Naive thymus-derived CD4-positive, alpha-beta T cell (primary cell): ENCODE data around the gene RAB44. TPM values are rescaled to one million over a fixed set of nuclear protein-coding genes. Genes with fewer than 3 reads are reported as not detected.

Source experiments
- ATAC-seq: fragments of 150-1000 bp; cut with Tn5 transposase; 2 replicates; pipeline ENCODE4 v1.10.0; 2021; ENCODE audit warnings: mild to moderate bottlenecking, moderate library complexity
- CTCF ChIA-PET: fragments of 350-600 bp; sonication (Branson Sonifier 250); formaldehyde crosslinking; loops from one replicate; lab custom pipeline; 2021; ENCODE audit warnings: antibody characterized with exemption; lab: Charles Lee
- POLR2A ChIA-PET: fragments of 350-600 bp; sonication (Branson Sonifier 250); formaldehyde crosslinking; loops from one replicate; lab custom pipeline; 2021; ENCODE audit warnings: antibody characterized with exemption, inconsistent platforms; lab: Charles Lee
- DNase-seq, 9 donors: peaks; one replicate each; pipeline versions ENCODE4 v3.0.0 to v3.0.0-alpha.2; 2020 to 2022; ENCODE audit warnings: mixed read lengths in 1 of 9
- H3K27ac ChIP-seq: one replicate; pipeline ENCODE4 v1.7.0; 2013; ENCODE audit warnings: mild to moderate bottlenecking, low read depth, low read length, moderate library complexity
- H3K27me3 ChIP-seq, 2 donors: one replicate each; pipeline ENCODE4 v1.7.0; 2013; ENCODE audit warnings: low read length in 2 of 2, mild to moderate bottlenecking in 2 of 2, moderate library complexity in 2 of 2; ENCODE audit not compliant: control insufficient read depth in 2 of 2, insufficient read depth in 2 of 2
- H3K36me3 ChIP-seq, 3 experiments: 1 replicate in 2 of 3; 2 replicates in 1 of 3; pipeline ENCODE4 v1.7.0; 2013; ENCODE audit warnings: low read length in 3 of 3, mild to moderate bottlenecking in 3 of 3, moderate library complexity in 1 of 3; ENCODE audit not compliant: insufficient read depth in 3 of 3, control insufficient read depth in 2 of 3
- H3K4me1 ChIP-seq, 2 donors: one replicate each; pipeline ENCODE4 v1.7.0; 2013; ENCODE audit warnings: low read length in 2 of 2, mild to moderate bottlenecking in 2 of 2, moderate library complexity in 1 of 2; ENCODE audit not compliant: control insufficient read depth in 2 of 2, insufficient read depth in 2 of 2
- H3K4me3 ChIP-seq: 2 replicates; pipeline ENCODE4 v1.7.0; 2013; ENCODE audit warnings: mild to moderate bottlenecking, low read length
- H3K9me3 ChIP-seq, 3 experiments: 1 replicate in 2 of 3; 2 replicates in 1 of 3; pipeline ENCODE4 v1.7.0; 2013; ENCODE audit warnings: low read length in 3 of 3; ENCODE audit not compliant: control insufficient read depth in 2 of 3
- H3K27ac Mint-ChIP-seq, 9 donors: one replicate each; pipeline ENCODE4 v1.8.0; 2020 to 2022; ENCODE audit warnings: mixed read lengths in 9 of 9, mild to moderate bottlenecking in 8 of 9, moderate library complexity in 5 of 9, inconsistent platforms in 2 of 9
- H3K27me3 Mint-ChIP-seq, 5 donors: one replicate each; pipeline ENCODE4 v1.8.0; 2021 to 2022; ENCODE audit warnings: mixed read lengths in 5 of 5, mild to moderate bottlenecking in 1 of 5
- H3K36me3 Mint-ChIP-seq, 5 donors: one replicate each; pipeline ENCODE4 v1.8.0; 2020 to 2022; ENCODE audit warnings: mixed read lengths in 5 of 5, mild to moderate bottlenecking in 3 of 5, inconsistent platforms in 1 of 5
- H3K4me1 Mint-ChIP-seq, 7 donors: one replicate each; pipeline ENCODE4 v1.8.0; 2020 to 2022; ENCODE audit warnings: mixed read lengths in 7 of 7, mild to moderate bottlenecking in 3 of 7, inconsistent platforms in 1 of 7
- H3K4me3 Mint-ChIP-seq, 10 donors: one replicate each; pipeline ENCODE4 v1.8.0; 2020 to 2022; ENCODE audit warnings: mild to moderate bottlenecking in 10 of 10, mixed read lengths in 10 of 10, moderate library complexity in 6 of 10, inconsistent platforms in 2 of 10
- H3K9me3 Mint-ChIP-seq, 11 donors: one replicate each; pipeline ENCODE4 v1.8.0; 2020 to 2022; ENCODE audit warnings: mixed read lengths in 11 of 11, mild to moderate bottlenecking in 4 of 11, inconsistent platforms in 1 of 11, moderate library complexity in 1 of 11
- intact Hi-C, 2 donors: fragments of 100-400 bp; cut with micrococcal nuclease; formaldehyde crosslinking; loops; one replicate each; pipeline ENCODE4 v1.15.1; 2023
- polyA plus RNA-seq, 2 donors: library from polyadenylated mRNA; unstranded; fragments of 300-500 nt; fragmentation: Illumina TruSeq; gene quantifications; one replicate each; pipeline ENCODE4 v1.2.3, GENCODE V29; 2021
- total RNA-seq, 6 experiments: library from RNA in 5 of 6; stranded (reverse) in 5 of 6; gene quantifications; 1 replicate in 5 of 6; 2 replicates in 1 of 6; pipeline ENCODE4 v1.2.3 and lab custom pipeline; 2021 to 2026

Gene RAB44
- total and polyA plus RNA-seq, 7 experiments from 2014 or later, result 0.07 to 10.1 (median 1.8) TPM; not detected in 4

DNA sequence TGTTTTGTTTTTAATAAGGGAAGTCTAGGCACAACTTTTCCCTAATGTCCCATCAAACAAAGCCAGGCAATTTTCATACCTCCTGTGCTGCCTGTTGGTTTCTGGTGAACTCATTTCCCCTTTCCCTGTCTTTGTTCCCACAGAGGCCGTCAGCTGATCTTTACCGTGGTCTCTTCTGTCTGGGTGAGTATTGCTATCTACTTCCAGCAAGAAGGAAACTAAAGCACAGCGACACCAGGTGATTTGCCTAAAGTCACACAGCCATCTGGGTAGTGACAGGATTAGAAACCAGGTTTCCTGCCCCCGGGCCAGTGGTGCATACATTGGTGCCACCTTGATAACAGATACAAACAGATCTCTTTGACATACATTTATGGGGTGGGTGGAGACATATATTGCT, 59.6 kb downstream of the RAB44 start:
- peak overlapping the region in 1 of 10 donors; percentile 29 for H3K4me3 Mint-ChIP-seq

DNA sequence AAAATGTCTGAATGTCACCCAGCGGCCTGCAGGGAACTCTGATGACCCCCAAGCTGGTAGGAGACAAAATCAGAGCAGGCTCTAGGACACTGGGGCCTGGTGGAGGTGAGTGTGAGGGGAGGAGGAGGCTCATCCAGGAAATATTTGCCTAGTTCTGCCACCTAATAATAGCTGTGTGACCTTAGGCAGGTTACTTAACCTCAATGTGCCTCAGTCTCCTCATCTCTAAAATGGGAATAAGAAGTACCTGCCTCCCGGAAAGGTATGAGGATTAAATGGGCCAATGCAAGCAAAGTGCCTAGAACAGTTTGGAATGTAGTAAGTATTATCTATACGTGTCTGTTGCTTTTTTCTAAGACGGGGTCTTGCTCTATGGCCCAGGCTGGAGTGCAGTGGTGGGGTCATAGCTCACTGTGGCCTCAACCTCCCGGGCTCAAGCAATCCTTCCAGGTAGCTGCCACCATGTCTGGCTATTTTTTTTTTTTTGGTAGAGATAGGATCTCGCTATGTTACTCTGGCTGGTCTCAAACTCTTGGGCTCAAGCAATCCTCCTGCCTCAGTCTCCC, 60.4 kb downstream of the RAB44 start:
- H3K27me3 Mint-ChIP-seq, result peaks cover 0 to 2% (median 0%) of the 10 kb centered on the region in 5 donors
- H3K4me1 Mint-ChIP-seq, result peaks cover 17 to 64% (median 38%) of the 10 kb centered on the region in 7 donors
- ChIA-PET POLR2A (no interaction called here), CTCF (interaction anchor here (0.6 to 3.4 kb wide), 7 partner anchors 11 to 417 kb away, joined by 3 to 22 read pairs (median 6); no protein-coding TSS in a partner anchor)
- no peaks in the 10 kb centered on the region for H3K36me3 ChIP-seq
- H3K4me1 ChIP-seq, result peaks cover 16 to 42% of the 10 kb centered on the region in 2 donors
- H3K27ac Mint-ChIP-seq, result peak overlapping the region in 3 of 9 donors; percentile 8 to 85 (median 61)
- no peak overlapping the region for H3K27ac ChIP-seq
- H3K9me3 ChIP-seq, result no peaks in the 10 kb centered on the region
- H3K4me3 ChIP-seq, result no peak overlapping the region
- DNase-seq (no peak), ATAC-seq (no peak)
- H3K9me3 Mint-ChIP-seq, result no peaks in the 10 kb centered on the region
- no peaks in the 10 kb centered on the region for H3K27me3 ChIP-seq
- no peak overlapping the region for H3K4me3 Mint-ChIP-seq
- peaks cover 0 to 2% (median 0%) of the 10 kb centered on the region in 5 donors for H3K36me3 Mint-ChIP-seq
- intact Hi-C loops, result loop anchor here (2.0 to 5.0 kb wide), 5 partner anchors 23 to 455 kb away; no protein-coding TSS in a partner anchor

More for the DNA sequence above, 59.6 kb downstream of the RAB44 start:
- Histone ChIP-seq H3K4me1 (peaks cover 16 to 49% of the 10 kb centered on the region in 2 donors), H3K27me3 (no peaks in the 10 kb centered on the region), H3K36me3 (no peaks in the 10 kb centered on the region), H3K9me3 (no peaks in the 10 kb centered on the region), H3K4me3 (no peak overlapping the region), H3K27ac (no peak overlapping the region)
- Mint-ChIP-seq H3K9me3 (no peaks in the 10 kb centered on the region), H3K4me1 (peaks cover 17 to 72% (median 41%) of the 10 kb centered on the region in 7 donors), H3K36me3 (peaks cover 0 to 4% (median 0%) of the 10 kb centered on the region in 5 donors), H3K27me3 (peaks cover 0 to 2% (median 0%) of the 10 kb centered on the region in 5 donors), H3K27ac (peak overlapping the region in 8 of 9 donors; percentile 2 to 91 (median 43))
- ChIA-PET CTCF (interaction anchor here (1.0 kb wide), 1 partner anchor 142 kb away, joined by 3 read pairs; no protein-coding TSS in a partner anchor), POLR2A (no interaction called here)
- intact Hi-C loops, result loop anchor here in 1 of 2 donors (5.0 kb wide), 1 partner anchor 35 kb away; no protein-coding TSS in a partner anchor
- no peak for ATAC-seq
- no peak for DNase-seq

DNA sequence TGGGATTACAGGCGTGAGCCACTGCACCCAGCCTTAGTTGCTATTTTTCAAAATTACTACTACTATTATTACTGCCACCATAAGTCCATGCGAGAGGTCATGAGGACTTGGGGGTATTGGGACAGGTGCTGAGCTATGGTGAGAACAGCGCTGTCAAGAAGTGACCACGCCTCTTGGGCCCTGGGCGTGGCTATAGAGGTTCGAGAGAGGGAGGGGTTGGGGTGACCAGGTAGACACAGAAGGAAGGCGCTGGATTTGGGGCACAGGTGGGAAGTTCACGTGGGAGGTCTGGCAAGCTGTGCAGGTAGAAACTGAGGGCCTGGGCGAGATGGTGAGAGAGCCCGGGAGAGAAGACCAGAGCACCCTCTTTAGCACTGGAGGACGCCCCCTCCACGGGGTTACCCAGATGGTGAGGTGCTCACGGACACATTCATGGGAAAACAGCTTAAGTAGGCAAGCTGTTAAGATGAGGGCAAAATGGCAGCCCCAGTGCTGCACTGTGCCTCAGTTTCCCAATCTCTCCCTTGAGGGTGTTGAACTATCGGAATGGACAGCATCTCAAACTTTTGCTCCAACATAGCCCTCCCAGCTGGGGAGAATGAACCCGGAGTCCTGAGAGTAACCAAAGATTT, 61.0 kb downstream of the RAB44 start:
- Histone ChIP-seq H3K9me3 (no peaks in the 10 kb centered on the region), H3K27ac (no peak overlapping the region), H3K27me3 (no peaks in the 10 kb centered on the region), H3K4me1 (peaks cover 16 to 39% of the 10 kb centered on the region in 2 donors), H3K4me3 (no peak overlapping the region), H3K36me3 (no peaks in the 10 kb centered on the region)
- ATAC-seq, result no peak
- Mint-ChIP-seq H3K4me1 (peaks cover 17 to 58% (median 35%) of the 10 kb centered on the region in 7 donors), H3K27me3 (peaks cover 0 to 2% (median 0%) of the 10 kb centered on the region in 5 donors), H3K4me3 (peak overlapping the region in 1 of 10 donors; percentile 5), H3K9me3 (no peaks in the 10 kb centered on the region), H3K27ac (peak overlapping the region in 4 of 9 donors; percentile 3 to 41 (median 16)), H3K36me3 (peaks cover 0 to 2% (median 0%) of the 10 kb centered on the region in 5 donors)
- CTCF ChIA-PET, result interaction anchor here (0.6 to 3.4 kb wide), 10 partner anchors 11 to 417 kb away, joined by 3 to 22 read pairs (median 5); no protein-coding TSS in a partner anchor
- intact Hi-C loops, result loop anchor here (1.0 to 5.0 kb wide), 10 partner anchors 24 to 456 kb away; no protein-coding TSS in a partner anchor
- POLR2A ChIA-PET, result interaction anchor here (0.7 kb wide), 1 partner anchor 13 kb away, joined by 3 read pairs; no protein-coding TSS in a partner anchor
- no peak for DNase-seq

DNA sequence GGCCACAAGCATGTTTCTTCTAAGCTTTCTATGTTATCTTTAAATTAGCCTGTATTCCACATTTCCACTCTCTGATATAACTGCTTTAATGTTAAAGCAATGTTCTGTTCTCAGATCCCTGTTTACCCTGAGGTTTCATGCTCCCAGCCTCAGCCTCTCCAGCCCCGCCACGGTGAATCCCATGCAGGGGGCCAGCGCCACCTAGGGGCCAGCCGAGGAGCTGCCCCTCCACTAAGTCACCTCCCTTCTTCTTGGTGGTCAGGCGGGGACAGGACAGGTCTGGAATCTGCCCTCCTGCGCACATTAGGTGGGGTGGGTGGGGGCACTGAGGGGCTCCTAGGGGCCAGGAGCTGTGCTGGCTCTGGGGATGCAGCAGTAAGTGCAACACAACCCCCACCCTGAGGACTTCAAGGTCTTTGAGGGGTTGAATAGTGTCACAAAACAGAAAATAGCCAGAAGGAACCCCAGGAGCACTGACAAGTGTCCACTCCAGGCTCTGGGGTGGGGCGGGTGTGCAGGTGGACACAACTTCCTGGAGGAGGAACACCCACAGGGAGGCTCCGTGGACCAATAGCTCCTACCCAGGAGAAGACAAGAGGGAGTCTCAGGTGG, 61.6 kb downstream of the RAB44 start:
- intact Hi-C loops, result loop anchor here (1.0 to 5.0 kb wide), 10 partner anchors 24 to 456 kb away; no protein-coding TSS in a partner anchor
- Mint-ChIP-seq H3K4me3 (no peak overlapping the region), H3K27ac (peak overlapping the region in 3 of 9 donors; percentile 3 to 43 (median 25)), H3K27me3 (peaks cover 0 to 2% (median 0%) of the 10 kb centered on the region in 5 donors), H3K36me3 (peaks cover 0 to 2% (median 0%) of the 10 kb centered on the region in 5 donors), H3K4me1 (peaks cover 17 to 51% (median 33%) of the 10 kb centered on the region in 7 donors), H3K9me3 (no peaks in the 10 kb centered on the region)
- DNase-seq, result peak; percentile 39 to 88 (median 63)
- ATAC-seq, result peak; percentile 67
- Histone ChIP-seq H3K27me3 (no peaks in the 10 kb centered on the region), H3K9me3 (no peaks in the 10 kb centered on the region), H3K4me1 (peaks cover 16 to 36% of the 10 kb centered on the region in 2 donors), H3K36me3 (no peaks in the 10 kb centered on the region), H3K27ac (no peak overlapping the region), H3K4me3 (no peak overlapping the region)
- CTCF ChIA-PET, result interaction anchor here (0.5 to 3.4 kb wide), 17 partner anchors 9 to 449 kb away, joined by 3 to 22 read pairs (median 4); no protein-coding TSS in a partner anchor
- POLR2A ChIA-PET, result interaction anchor here (0.7 kb wide), 1 partner anchor 12 kb away, joined by 3 read pairs; no protein-coding TSS in a partner anchor

DNA sequence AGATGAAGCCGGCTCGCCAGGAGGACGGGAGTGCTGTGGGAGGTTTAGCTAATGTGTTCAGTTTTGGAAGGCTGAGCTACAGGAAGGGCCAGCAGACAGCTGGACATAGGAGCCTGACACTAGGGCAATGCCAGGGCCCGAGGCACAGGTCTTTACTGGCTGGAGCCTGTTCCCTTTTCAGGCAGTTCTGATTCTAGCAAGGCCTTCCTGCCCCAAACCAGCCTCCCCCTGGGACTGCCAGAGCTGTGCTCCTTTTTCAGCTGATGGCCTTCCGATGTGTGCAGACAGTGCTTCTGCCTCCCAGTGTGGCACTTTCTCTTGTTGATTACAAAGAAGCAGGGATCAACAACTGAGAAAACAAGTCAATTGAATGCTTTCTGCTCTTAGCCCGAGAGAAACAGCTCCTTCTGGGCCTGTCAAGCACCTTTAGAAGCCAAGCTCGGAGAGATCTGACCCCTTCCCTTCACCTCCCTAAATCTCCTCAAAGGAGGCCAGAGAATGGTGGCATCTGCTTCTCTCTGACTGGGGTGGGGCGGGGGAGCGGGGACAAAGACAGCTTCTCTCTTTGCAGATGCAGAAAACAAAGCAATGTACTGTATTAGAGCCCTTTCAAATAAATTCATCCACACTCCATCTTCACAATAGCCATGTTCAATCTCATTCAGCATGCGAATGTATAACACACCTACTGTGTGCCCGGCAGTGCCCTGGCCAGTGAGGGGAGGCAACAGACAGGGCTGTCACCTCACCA, 63.2 kb downstream of the RAB44 start:
- H3K36me3 Mint-ChIP-seq, result no peaks in the 10 kb centered on the region
- Histone ChIP-seq H3K4me1 (peaks cover 5 to 22% of the 10 kb centered on the region in 2 donors), H3K4me3 (no peak overlapping the region), H3K27ac (no peak overlapping the region), H3K9me3 (no peaks in the 10 kb centered on the region), H3K27me3 (no peaks in the 10 kb centered on the region), H3K36me3 (no peaks in the 10 kb centered on the region)
- CTCF ChIA-PET, result interaction anchor here (0.6 to 3.4 kb wide), 9 partner anchors 8 to 899 kb away, joined by 3 to 22 read pairs (median 4); no protein-coding TSS in a partner anchor
- DNase-seq (no peak), ATAC-seq (no peak)
- H3K27me3 Mint-ChIP-seq, result peaks cover 0 to 2% (median 0%) of the 10 kb centered on the region in 5 donors
- intact Hi-C loops, result no loop called here
- H3K9me3 Mint-ChIP-seq, result no peaks in the 10 kb centered on the region
- peaks cover 11 to 37% (median 22%) of the 10 kb centered on the region in 7 donors for H3K4me1 Mint-ChIP-seq
- H3K27ac Mint-ChIP-seq, result no peak overlapping the region
- POLR2A ChIA-PET, result no interaction called here
- H3K4me3 Mint-ChIP-seq, result no peak overlapping the region
